Vagina (tissue), 2 donors: ENCODE results near the gene OPRD1. TPM values are rescaled to one million over a fixed set of nuclear protein-coding genes. Genes with fewer than 3 reads are reported as not detected.

ENCODE experiments used
- DNase-seq, 2 donors: peaks; one replicate each; pipeline ENCODE4 v3.0.0-alpha.2; 2017; ENCODE audit errors: extremely low spot score in 2 of 2
- H3K27ac ChIP-seq: fragments of 200-600 bp; sonication (generic); one replicate; pipeline ENCODE4 v1.5.1; 2019
- H3K27me3 ChIP-seq: fragments of 200-600 bp; sonication (generic); one replicate; pipeline ENCODE4 v1.5.1; 2019
- H3K36me3 ChIP-seq, 2 donors: fragments of 200-600 bp; sonication (generic); one replicate each; pipeline ENCODE4 v1.5.1; 2017 to 2019
- H3K4me1 ChIP-seq: fragments of 200-600 bp; sonication (generic); one replicate; pipeline ENCODE4 v1.5.1; 2019
- H3K4me3 ChIP-seq, 2 donors: fragments of 200-600 bp; sonication (generic); 1 replicate in 1 of 2; 2 replicates in 1 of 2; pipeline ENCODE4 v1.5.1; 2016 to 2019
- H3K9me3 ChIP-seq: fragments of 200-600 bp; sonication (generic); one replicate; pipeline ENCODE4 v1.5.1; 2019
- POLR2A ChIP-seq, 2 donors: fragments of 450-650 bp; IDR thresholded peaks; one replicate each; pipeline ENCODE4 v1.6.1; 2017; ENCODE audit warnings: antibody characterized with exemption in 2 of 2, mild to moderate bottlenecking in 2 of 2, moderate library complexity in 2 of 2
- POLR2AphosphoS5 ChIP-seq, 2 donors: sonication (generic); formaldehyde crosslinking; IDR thresholded peaks; one replicate each; pipeline ENCODE4 v1.9.0; 2017; ENCODE audit warnings: antibody characterized with exemption in 2 of 2, mild to moderate bottlenecking in 2 of 2, low read depth in 1 of 2; ENCODE audit not compliant: insufficient read depth in 1 of 2
- intact Hi-C: fragments of 100-400 bp; cut with DNase I; formaldehyde crosslinking; loops from one replicate; pipeline ENCODE4 v1.15.1; 2023
- total RNA-seq: library from RNA; depleted of rRNA; stranded (reverse); fragments of >200 nt; gene quantifications from one replicate; pipeline ENCODE4 v1.2.3, GENCODE V29; 2016
- TF ChIP-seq, protein P1 (sequence below), 3 experiments: fragments of 450-650 bp in 2 of 3; fragments of 200-600 bp in 1 of 3; sonication (generic) in 1 of 3; IDR thresholded peaks; one replicate each; pipeline ENCODE4 v1.5.1; 2017 to 2019; ENCODE audit warnings: antibody characterized with exemption in 3 of 3, mild to moderate bottlenecking in 2 of 3, moderate library complexity in 2 of 3

Gene OPRD1
- total RNA-seq, 1 donor from 2014 or later: 2.2 TPM

- no peaks in the 10 kb centered on the region for H3K4me1 ChIP-seq
- no peak overlapping the region for H3K4me3 ChIP-seq
- no peak overlapping the region for H3K27ac ChIP-seq
- TF ChIP-seq POLR2A (IDR thresholded peaks at IDR 0.05) (no peak), POLR2AphosphoS5 (IDR thresholded peaks at IDR 0.05; ENCODE audit: insufficient read depth in 1 of 2, low read depth in 1 of 2) (no peak)
- TF ChIP-seq, protein P1, sequence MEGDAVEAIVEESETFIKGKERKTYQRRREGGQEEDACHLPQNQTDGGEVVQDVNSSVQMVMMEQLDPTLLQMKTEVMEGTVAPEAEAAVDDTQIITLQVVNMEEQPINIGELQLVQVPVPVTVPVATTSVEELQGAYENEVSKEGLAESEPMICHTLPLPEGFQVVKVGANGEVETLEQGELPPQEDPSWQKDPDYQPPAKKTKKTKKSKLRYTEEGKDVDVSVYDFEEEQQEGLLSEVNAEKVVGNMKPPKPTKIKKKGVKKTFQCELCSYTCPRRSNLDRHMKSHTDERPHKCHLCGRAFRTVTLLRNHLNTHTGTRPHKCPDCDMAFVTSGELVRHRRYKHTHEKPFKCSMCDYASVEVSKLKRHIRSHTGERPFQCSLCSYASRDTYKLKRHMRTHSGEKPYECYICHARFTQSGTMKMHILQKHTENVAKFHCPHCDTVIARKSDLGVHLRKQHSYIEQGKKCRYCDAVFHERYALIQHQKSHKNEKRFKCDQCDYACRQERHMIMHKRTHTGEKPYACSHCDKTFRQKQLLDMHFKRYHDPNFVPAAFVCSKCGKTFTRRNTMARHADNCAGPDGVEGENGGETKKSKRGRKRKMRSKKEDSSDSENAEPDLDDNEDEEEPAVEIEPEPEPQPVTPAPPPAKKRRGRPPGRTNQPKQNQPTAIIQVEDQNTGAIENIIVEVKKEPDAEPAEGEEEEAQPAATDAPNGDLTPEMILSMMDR (IDR thresholded peaks at IDR 0.05): no peak
- no peaks in the 10 kb centered on the region for H3K36me3 ChIP-seq
- H3K27me3 ChIP-seq: no peaks in the 10 kb centered on the region
- DNase-seq: no peak
- no peaks in the 10 kb centered on the region for H3K9me3 ChIP-seq
- intact Hi-C loops: no loop called here
Measured at GRCh38 chr1:28803051-28803450, 8.9 kb upstream of the OPRD1 start.

- no peak for DNase-seq
- TF ChIP-seq POLR2AphosphoS5 (IDR thresholded peaks at IDR 0.05; ENCODE audit: insufficient read depth in 1 of 2, low read depth in 1 of 2) (no peak), POLR2A (IDR thresholded peaks at IDR 0.05) (no peak)
- TF ChIP-seq, protein P1 (IDR thresholded peaks at IDR 0.05): no peak
- Histone ChIP-seq H3K27ac (no peak overlapping the region), H3K27me3 (no peaks in the 10 kb centered on the region), H3K36me3 (no peaks in the 10 kb centered on the region), H3K4me3 (no peak overlapping the region), H3K9me3 (no peaks in the 10 kb centered on the region), H3K4me1 (no peaks in the 10 kb centered on the region)
- intact Hi-C loops: no loop called here
Measured at GRCh38 chr1:28803662-28804061, 8.3 kb upstream of the OPRD1 start.

GRCh38 chr1:28804071-28804470 is 7.9 kb upstream of the OPRD1 start:
- H3K36me3 ChIP-seq: no peaks in the 10 kb centered on the region
- intact Hi-C loops: no loop called here

GRCh38 chr1:28807046-28807445 is 4.9 kb upstream of the OPRD1 start:
- DNase-seq: no peak
- Histone ChIP-seq H3K9me3 (no peaks in the 10 kb centered on the region), H3K36me3 (no peaks in the 10 kb centered on the region), H3K27me3 (no peaks in the 10 kb centered on the region), H3K4me1 (no peaks in the 10 kb centered on the region), H3K4me3 (no peak overlapping the region), H3K27ac (no peak overlapping the region)
- TF ChIP-seq, protein P1 (IDR thresholded peaks at IDR 0.05): no peak
- TF ChIP-seq POLR2AphosphoS5 (IDR thresholded peaks at IDR 0.05; ENCODE audit: insufficient read depth in 1 of 2, low read depth in 1 of 2): no peak
- TF ChIP-seq POLR2A (IDR thresholded peaks at IDR 0.05): no peak
- intact Hi-C loops: no loop called here

More at GRCh38 chr1:28804071-28804470, 7.9 kb upstream of the OPRD1 start:
- no peaks in the 10 kb centered on the region for H3K9me3 ChIP-seq
- no peak overlapping the region for H3K27ac ChIP-seq
- H3K4me3 ChIP-seq: no peak overlapping the region
- no peak for DNase-seq
- TF ChIP-seq POLR2AphosphoS5 (IDR thresholded peaks at IDR 0.05; ENCODE audit: insufficient read depth in 1 of 2, low read depth in 1 of 2) (no peak), POLR2A (IDR thresholded peaks at IDR 0.05) (no peak)
- TF ChIP-seq, protein P1 (IDR thresholded peaks at IDR 0.05): no peak
- no peaks in the 10 kb centered on the region for H3K4me1 ChIP-seq
- no peaks in the 10 kb centered on the region for H3K27me3 ChIP-seq

- Histone ChIP-seq H3K9me3 (no peaks in the 10 kb centered on the region), H3K27ac (no peak overlapping the region), H3K4me1 (no peaks in the 10 kb centered on the region), H3K4me3 (no peak overlapping the region), H3K36me3 (no peaks in the 10 kb centered on the region), H3K27me3 (no peaks in the 10 kb centered on the region)
- DNase-seq: no peak
- no peak for TF ChIP-seq POLR2AphosphoS5 (IDR thresholded peaks at IDR 0.05; ENCODE audit: insufficient read depth in 1 of 2, low read depth in 1 of 2)
- TF ChIP-seq POLR2A (IDR thresholded peaks at IDR 0.05): no peak
- TF ChIP-seq, protein P1 (IDR thresholded peaks at IDR 0.05): no peak
- intact Hi-C loops: no loop called here
Measured at GRCh38 chr1:28807986-28808385, 4.0 kb upstream of the OPRD1 start.
